T follicular helper cell (primary cell): ENCODE data around the gene CDC42BPB.

Experiments
- DNase-seq: peaks from one replicate; pipeline ENCODE4 v3.0.0-alpha.2; 2020; ENCODE audit warnings: low read depth

The CDC42BPB gene

GRCh38 chr14:103094406-103095209 lies 37.3 kb upstream of the CDC42BPB start, which contains the start of gene EXOC3L4:
TSS of gene EXOC3L4 (plus strand) at chr14:103094725. CDS start at chr14:103100220, 5,495 bp downstream.
- no peak for DNase-seq

DNA sequence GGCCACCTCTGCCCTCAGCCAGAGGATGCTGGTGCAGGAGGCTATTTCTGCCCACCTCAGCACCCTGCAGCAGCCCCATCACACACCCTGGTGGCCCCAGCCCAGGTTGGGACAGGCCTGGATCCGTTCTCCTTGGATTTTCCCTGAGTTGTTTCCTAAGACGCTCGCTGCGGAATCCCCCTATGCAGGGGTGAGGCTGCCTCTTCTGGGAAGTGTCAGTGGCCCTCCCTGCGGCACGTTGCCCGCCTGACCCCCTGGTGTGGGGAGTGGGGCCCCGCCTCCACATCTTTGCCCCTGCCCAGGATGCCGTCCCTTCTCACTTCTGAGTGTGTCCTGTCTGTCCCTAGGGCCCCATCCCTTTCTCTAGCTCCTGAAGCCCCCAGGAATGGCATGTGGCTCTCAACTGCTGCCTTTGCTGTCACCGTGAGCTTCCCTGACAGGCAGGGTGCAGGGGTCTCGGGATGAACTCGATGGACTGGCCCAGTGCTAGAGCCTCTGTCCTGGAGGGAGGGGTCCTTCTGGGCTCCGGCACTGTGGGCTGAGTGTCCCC lies 36.6 kb upstream of the CDC42BPB start:
- no peak for DNase-seq

DNA sequence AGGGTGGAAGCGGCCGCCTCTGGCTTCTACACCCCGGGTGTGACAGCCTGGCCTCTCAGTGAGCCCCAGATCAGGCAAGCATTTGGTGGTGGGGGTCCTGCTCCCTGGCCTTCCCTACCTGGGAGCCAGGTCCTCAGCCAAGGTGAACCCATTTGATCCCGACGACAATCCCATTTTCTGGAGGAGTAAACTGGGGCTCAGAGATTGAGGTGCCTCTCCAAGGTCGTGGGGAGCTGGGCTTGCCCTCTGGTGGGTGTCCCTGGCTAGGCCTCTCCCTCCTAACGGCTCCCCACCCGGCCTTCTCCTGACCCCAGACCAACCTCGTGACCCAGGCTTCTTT lies 34.5 kb upstream of the CDC42BPB start:
- no peak for DNase-seq

DNA sequence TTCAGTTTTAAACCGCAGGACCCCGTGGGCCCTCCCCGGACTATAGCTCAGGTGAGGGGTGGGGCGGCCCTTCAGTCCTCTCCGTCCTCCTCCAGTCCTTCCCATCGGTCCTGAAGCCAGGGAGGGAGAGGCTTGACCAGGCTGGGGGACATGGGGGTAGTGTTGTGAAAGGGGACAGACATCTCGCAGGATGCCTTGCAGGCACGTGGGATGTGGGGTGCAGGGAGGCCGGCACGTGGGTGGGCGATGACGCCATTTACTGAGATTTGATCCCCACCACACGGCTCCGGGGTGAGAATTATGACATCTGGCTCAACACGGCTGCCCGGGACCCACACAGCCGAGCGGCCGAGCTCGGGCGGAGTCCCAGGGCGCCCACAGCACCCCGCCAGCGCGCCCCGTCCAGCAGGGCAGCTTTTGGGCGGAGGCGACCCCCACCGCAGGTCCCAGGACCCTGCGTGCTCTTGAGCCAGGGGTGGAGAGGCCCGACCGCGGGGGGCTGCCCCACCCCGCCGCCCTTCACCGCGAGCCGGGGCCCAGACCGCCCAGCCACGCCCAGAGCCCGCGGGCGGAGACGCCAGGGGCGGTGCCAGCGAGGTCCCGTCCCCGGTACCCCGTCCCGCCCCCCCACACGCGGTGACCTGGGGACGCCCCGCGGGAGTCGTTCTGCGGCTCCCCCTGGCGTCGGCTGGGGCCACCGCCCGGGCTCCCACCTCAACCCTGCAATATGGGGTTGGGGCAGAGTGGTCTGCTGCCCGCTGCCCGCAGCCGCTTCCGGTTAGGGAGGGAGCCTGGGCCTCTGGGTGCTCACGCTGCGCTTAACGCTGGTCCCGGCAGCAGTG lies 33.9 kb upstream of the CDC42BPB start:
- peak; percentile 64 for DNase-seq

DNA sequence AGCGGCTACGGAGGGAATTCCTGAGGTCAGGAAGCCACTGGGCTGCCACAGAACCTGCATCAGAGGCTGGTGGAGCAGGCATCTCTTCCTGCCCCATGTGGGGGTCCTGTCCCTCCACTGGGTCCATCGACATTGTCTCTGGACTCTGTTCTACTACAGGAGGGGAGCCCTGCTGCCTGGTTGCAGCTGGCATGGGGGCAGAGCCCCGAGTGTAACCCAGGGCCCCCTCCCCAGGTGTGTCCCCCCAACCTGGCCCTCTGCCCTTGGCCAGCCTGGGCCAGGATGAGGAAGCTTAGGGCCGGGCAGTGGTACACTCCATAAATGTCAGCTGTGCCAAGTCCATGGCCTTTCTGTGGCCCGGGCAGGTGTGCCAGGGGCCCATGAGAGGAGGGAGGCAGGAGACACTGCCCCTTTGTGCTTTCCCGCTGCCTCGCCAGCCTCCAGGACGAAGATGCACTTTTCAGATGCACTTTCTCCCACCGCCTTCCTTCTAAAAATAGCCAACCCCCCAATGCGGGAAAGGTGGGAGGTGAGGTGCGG lies 33.2 kb upstream of the CDC42BPB start:
- no peak for DNase-seq

GRCh38 chr14:103089386-103090335 lies 32.3 kb upstream of the CDC42BPB start:
- DNase-seq: no peak

GRCh38 chr14:103088921-103089320 lies 31.6 kb upstream of the CDC42BPB start:
- DNase-seq: no peak

- no peak for DNase-seq
Measured at GRCh38 chr14:103087343-103087835, 30.0 kb upstream of the CDC42BPB start.

DNA sequence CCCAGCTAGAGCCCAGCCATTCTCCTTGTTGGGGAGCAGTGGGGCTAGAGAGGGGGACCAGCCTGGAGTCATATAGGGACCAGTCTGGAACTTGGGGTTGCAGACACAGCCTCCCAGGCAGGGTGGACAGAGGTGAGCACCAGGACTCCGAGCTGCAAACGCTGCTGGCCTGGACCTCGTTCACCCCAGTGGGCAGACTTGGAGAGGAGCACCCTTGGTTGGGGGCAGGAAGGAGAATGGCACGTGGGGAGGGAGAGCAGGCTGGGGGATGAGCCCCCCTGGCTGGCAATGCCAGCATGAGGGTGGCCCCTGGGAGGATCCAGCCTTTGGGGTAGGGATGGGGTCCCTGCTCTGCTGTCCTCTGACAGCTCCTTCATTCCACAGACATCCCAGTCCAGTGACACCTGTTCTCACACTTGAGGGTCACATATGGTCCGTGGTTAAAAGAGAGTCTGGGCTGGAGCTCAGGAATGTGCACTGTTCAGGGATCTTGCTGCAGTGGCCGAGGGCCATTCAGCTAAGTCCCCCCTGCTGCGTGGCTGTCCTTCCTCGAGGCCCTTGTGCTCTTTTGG lies 29.5 kb upstream of the CDC42BPB start:
- DNase-seq: no peak

GRCh38 chr14:103085106-103086091 lies 28.1 kb upstream of the CDC42BPB start:
- DNase-seq: no peak

DNA sequence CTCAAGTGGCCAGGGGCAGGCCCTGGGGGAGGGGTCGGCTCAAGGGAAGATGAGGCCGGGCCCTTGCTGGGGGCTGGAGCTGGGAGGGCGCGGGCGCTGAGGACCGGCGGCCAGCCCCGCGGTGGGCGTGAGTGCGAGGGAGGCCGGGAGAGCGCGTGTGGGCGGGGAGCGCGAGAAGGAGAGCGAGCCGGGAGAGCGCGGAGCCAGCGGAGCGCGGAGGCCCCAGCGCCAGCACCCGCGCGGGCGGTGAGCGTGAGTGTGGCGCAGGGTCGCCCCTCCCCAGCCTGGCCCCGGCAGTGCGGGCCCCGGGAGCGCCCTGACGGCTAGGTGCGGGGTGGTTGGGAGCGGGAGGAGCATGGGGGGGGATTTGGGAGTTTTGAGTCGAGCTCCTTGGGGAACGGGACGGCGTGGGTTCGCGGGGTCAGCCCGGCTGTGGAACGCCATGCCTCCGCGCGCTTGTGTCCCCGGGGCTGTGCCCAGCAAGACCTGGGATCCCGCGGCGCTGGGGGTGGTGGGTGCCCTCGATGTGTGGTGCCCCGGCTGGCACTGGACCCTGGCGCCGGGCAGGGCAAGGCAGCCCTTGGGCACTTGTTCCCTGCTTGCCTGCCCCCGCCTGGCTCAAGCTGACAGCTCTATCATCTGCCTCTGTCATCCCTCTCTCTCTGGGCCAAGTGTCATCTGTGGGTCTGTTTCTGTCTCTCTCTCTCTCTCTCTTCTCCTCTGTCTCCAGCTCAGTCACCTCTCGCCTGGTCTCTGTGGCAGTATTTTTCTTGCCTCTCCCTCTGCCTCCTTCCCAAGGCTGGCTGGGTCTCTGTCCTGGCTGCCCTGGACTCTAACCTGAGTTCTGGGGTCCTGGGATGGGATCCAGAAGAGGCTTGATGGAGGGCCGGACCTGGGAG lies 26.9 kb upstream of the CDC42BPB start, which contains the start of gene LBHD2:
Gene LBHD2 (plus strand): TSS at position 190 of the 899 bp plus-strand sequence. CDS start 1,803 bp downstream, outside the sequence.
- no peak for DNase-seq

- no peak for DNase-seq
Measured at GRCh38 chr14:103081951-103082350, 24.6 kb upstream of the CDC42BPB start.

- DNase-seq: no peak
Measured at GRCh38 chr14:103078860-103079587, 21.7 kb upstream of the CDC42BPB start.

DNA sequence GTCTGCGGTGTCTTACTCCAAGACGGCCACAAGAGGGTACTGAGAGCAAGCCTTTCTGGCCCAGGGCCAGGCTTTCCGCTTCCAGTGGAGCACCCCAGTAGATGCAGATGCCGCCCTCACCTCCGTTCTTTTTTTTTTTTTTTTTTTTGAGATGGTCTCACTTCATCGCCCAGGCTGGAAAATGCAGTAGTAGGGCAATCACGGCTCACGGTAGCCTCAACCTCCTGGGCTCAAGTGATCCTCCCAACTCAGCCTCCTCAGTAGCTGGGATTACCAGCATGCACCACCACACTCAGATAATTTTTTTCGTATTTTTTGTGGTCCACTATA lies 21.0 kb upstream of the CDC42BPB start:
- DNase-seq: peak; percentile 73

DNA sequence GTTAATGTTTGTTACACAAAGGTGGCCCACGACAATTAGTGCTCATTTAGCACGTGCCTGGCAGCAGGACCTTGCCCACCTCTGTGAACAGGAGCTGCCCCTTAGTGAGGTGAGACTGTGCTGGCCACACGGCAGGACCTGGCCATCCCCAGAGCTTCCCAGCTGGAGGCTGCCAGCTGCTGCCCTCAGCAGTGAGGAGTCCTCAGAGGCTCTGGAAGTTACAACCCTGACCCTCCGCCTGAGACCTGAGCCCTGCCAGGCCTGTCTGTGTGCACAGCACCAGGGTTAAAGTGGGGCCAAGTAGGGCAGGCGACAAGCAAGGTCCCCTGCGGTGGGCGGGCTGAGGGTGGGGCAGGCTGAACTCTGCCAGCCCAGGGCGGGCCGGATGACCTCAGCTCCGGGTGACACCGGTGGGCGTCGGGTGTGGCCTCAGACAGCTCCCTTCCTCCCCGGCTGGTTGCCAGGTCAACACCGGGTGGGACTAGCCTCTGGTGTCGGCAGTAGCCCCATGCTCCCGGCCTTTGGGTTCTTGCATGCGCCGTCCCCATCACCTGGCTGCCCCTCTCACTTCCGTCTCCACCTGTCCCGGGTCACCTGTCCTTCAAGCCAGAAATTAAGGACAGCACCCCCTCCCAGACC lies 17.5 kb upstream of the CDC42BPB start:
- no peak for DNase-seq

DNA sequence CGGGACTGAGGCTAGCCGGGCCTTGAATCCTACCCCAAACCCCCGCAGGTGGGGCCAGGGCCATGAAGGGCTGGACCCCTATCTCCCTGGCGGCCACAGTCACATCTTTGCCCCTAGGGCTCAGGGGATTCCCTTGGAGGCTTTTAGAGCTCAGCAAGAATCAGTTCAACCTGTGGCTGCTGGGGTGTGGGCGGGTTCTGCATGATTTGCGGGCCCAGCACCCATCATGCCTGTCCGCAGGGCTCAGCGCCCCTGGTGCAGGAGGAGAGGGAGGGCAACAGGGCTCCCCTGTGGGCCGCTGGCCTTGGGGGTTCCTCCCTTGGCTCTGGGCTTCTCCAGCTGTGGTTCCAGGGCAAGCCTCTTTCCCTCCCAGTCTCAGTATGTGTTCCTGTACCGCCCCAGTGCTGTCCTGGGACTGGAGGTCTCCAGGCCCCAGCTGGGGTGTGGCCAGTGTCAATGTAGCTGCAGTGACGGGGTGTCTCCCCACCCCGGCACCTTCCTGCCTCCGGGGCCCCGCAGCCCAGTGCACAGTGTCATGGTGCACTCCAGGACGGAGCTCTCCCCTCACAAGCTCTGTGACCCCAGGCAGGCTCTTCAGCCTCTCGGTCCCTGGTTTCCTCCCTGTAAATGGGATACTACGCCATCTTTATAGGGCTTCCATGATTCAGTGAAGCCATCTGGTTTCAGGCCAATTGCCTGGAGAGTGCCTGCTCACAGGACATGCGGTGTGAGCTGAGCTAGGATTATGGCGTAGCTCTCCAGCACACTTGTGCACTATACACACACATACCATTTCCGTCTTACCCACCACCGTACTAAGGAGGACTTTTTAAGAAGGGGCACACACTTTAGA lies 16.8 kb upstream of the CDC42BPB start:
- no peak for DNase-seq
